K562 treated with DMSO at 1 percent for 4 hours (cell line): ENCODE results near the gene PRDM7. TPM values are rescaled to one million over a fixed set of nuclear protein-coding genes. Genes with fewer than 3 reads are reported as not detected.

Experiments used
- total RNA-seq: library from RNA; unstranded; fragments of 300-600 nt; gene quantifications from 2 replicates; pipeline ENCODE4 v1.2.3, GENCODE V29; 2022; ENCODE audit not compliant: insufficient read depth

Gene PRDM7
- total RNA-seq: not detected in 2 replicates

DNA sequence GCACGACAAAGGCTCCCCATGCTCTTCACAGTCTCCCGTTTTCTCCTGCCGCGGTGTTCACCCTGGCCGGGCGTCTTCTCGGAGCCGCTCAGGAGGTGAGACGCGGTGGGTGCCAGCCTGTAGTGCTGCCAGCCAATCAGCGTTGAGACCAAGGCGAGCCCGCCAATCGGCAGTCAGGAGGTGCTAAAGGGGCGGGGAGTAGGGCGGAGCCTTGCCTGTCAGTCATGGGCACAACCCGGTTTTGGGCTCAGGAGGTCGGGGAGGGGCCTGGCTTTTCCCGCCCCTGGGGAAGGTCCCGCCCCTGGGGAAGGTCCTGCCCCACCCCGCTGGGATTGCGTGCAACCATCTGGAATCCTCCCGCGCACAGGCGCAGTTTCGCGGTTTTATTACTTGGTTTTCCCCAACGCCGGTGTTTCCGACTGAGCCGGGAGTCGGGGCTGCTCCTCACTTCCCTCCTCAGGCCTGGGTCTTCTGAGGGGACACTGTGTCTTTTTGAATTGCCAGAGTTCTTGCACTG lies at the start of gene PRDM7:
Gene PRDM7 (minus strand): TSS at position 92 of the 517 bp plus-strand sequence. CDS start 1,421 bp downstream, outside the sequence.

DNA sequence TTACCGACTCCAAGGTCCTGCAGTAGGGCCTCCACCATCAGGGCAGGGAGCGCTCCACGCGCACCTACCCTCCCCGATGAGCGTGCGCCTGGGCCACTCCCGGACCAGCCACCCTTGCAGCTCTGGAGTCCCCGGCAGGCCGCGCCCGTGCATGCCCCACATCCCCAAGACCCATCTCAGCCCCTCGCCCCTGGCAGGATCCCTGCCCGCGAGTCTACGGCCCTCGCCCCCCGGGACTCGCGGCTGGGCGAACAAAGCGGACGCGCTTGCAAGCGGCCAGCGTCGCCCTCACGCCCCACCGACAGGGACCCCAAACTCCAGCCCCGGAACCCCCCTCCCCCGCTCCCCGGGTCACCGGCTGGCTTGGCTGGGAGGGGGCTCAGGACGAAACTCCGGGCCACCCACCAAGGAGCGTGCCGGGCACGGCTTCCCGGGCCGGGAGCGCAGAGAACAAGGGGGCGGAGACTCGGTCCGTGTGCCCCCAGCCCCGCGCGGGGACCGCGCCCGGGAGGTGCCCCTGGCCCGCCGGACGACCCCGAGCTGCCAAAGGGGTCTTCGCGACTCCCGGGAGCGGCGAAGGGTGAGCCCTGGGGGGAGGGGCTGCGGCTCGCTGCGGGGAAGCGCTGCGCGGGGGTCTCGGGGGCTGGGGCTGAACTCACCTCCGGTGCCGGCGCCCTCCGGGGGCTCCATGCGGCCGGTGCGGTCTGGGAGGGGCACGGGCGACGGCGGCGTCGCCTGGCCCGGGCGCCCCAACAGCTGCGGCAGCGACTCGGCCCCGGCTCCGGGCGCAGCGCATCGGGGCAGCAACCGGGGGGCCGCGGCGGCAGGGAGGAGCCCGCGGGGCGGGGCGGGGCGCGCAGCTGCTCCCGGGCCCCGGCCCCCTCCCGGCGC lies 58.2 kb downstream of the PRDM7 start, which contains the start of gene DBNDD1:
Gene DBNDD1 (minus strand): TSS at position 805 of the 891 bp plus-strand sequence. CDS start 115 bp downstream, at position 690.

Other genes with a start within 250 kb of the PRDM7 start
- 5.1 and 8.7 TPM in 2 replicates for gene SPIRE2, start 248.9 kb downstream of the PRDM7 start, total RNA-seq
- gene TCF25, start 203.7 kb downstream of the PRDM7 start, total RNA-seq: 74.7 and 82.2 TPM in 2 replicates
- gene MC1R, start 158.5 kb downstream of the PRDM7 start, total RNA-seq: 2.3 and 6.4 TPM in 2 replicates
- 14.6 and 21.3 TPM in 2 replicates for gene TUBB3, start 154.0 kb downstream of the PRDM7 start, total RNA-seq
- 75.7 and 76.8 TPM in 2 replicates for gene DEF8, start 128.6 kb downstream of the PRDM7 start, total RNA-seq
- gene DBNDD1, start 57.9 kb downstream of the PRDM7 start, total RNA-seq: 7.1 and 11.5 TPM in 2 replicates